Measurements from ENCODE around the gene ZNF205. TPM values are rescaled to one million over a fixed set of nuclear protein-coding genes. Genes with fewer than 3 reads are reported as not detected.

ZNF205 gene
- total RNA-seq, 1 donor from 2014 or later = 5.4 TPM

GRCh38 chr16:3094289-3095027 is 17.9 kb upstream of the ZNF205 start:
- Histone ChIP-seq H3K27ac (no peak overlapping the region), H3K27me3 (peaks cover 6% of the 10 kb centered on the region), H3F3A (ENCODE audit: low read depth) (peaks cover 18% of the 10 kb centered on the region), H3K9me3 (ENCODE audit: low read depth) (no peaks in the 10 kb centered on the region), H3K36me3 (no peaks in the 10 kb centered on the region), H4K20me1 (ENCODE audit: low read depth) (no peaks in the 10 kb centered on the region), H3K79me2 (ENCODE audit: low read depth) (peaks cover 38% of the 10 kb centered on the region), H3K4me2 (no peak overlapping the region), H3K9ac (no peak overlapping the region), H3K4me1 (peaks cover 23% of the 10 kb centered on the region), H3K4me3 (no peak overlapping the region), H2AFZ (replicated peaks) (no peak overlapping the region)
- Mint-ChIP-seq H3K27ac (no peak overlapping the region), H3K4me3 (no peak overlapping the region), H3K4me1 (peaks cover 27% of the 10 kb centered on the region), H3K27me3 (ENCODE audit: insufficient read depth, low read depth) (peaks cover 18% of the 10 kb centered on the region), H3K9me3 (no peaks in the 10 kb centered on the region), H3K36me3 (no peaks in the 10 kb centered on the region)
- TF ChIP-seq EZH2 (IDR thresholded peaks at IDR 0.05) (no peak), CTCF (IDR thresholded peaks at IDR 0.05) (peak; percentile 85)
- DNase-seq (ENCODE audit: low spot score) = peak; percentile 68

- Mint-ChIP-seq H3K4me1 (peaks cover 35% of the 10 kb centered on the region), H3K4me3 (no peak overlapping the region), H3K27me3 (ENCODE audit: insufficient read depth, low read depth) (peaks cover 22% of the 10 kb centered on the region), H3K9me3 (no peaks in the 10 kb centered on the region), H3K27ac (no peak overlapping the region), H3K36me3 (no peaks in the 10 kb centered on the region)
- no peaks in the 10 kb centered on the region for H3K9me3 ChIP-seq (ENCODE audit: low read depth)
- H3K4me1 ChIP-seq = peaks cover 28% of the 10 kb centered on the region
- no peaks in the 10 kb centered on the region for H3K36me3 ChIP-seq
- no peak overlapping the region for H2AFZ ChIP-seq (replicated peaks)
- no peak for TF ChIP-seq EZH2 (IDR thresholded peaks at IDR 0.05)
- no peak for TF ChIP-seq EZH2phosphoT487 (IDR thresholded peaks at IDR 0.05)
- TF ChIP-seq CTCF (IDR thresholded peaks at IDR 0.05) = no peak
- DNase-seq (ENCODE audit: low spot score) = no peak
- no peak overlapping the region for H3K4me2 ChIP-seq
- peaks cover 38% of the 10 kb centered on the region for H3K79me2 ChIP-seq (ENCODE audit: low read depth)
- H4K20me1 ChIP-seq (ENCODE audit: low read depth) = no peaks in the 10 kb centered on the region
- H3K27me3 ChIP-seq = peaks cover 6% of the 10 kb centered on the region
- no peak overlapping the region for H3K9ac ChIP-seq
- H3K27ac ChIP-seq = no peak overlapping the region
- no peak overlapping the region for H3K4me3 ChIP-seq
- H3F3A ChIP-seq (ENCODE audit: low read depth) = peaks cover 28% of the 10 kb centered on the region
Observed at GRCh38 chr16:3095869-3096268, 16.5 kb upstream of the ZNF205 start.

GRCh38 chr16:3096362-3096761 is 16.0 kb upstream of the ZNF205 start:
- peaks cover 20% of the 10 kb centered on the region for H3K27me3 Mint-ChIP-seq (ENCODE audit: insufficient read depth, low read depth)
- Histone ChIP-seq H3K4me3 (no peak overlapping the region), H2AFZ (replicated peaks) (no peak overlapping the region), H3F3A (ENCODE audit: low read depth) (peaks cover 33% of the 10 kb centered on the region), H4K20me1 (ENCODE audit: low read depth) (no peaks in the 10 kb centered on the region), H3K27me3 (peaks cover 6% of the 10 kb centered on the region), H3K4me2 (no peak overlapping the region), H3K79me2 (ENCODE audit: low read depth) (peaks cover 38% of the 10 kb centered on the region), H3K27ac (no peak overlapping the region), H3K9me3 (ENCODE audit: low read depth) (no peaks in the 10 kb centered on the region), H3K9ac (no peak overlapping the region), H3K4me1 (peaks cover 28% of the 10 kb centered on the region), H3K36me3 (no peaks in the 10 kb centered on the region)
- DNase-seq (ENCODE audit: low spot score) = no peak
- no peak overlapping the region for H3K27ac Mint-ChIP-seq
- no peaks in the 10 kb centered on the region for H3K9me3 Mint-ChIP-seq
- TF ChIP-seq EZH2phosphoT487 (IDR thresholded peaks at IDR 0.05) (no peak), EZH2 (IDR thresholded peaks at IDR 0.05) (no peak), CTCF (IDR thresholded peaks at IDR 0.05) (no peak)
- H3K4me3 Mint-ChIP-seq = no peak overlapping the region
- peaks cover 40% of the 10 kb centered on the region for H3K4me1 Mint-ChIP-seq
- H3K36me3 Mint-ChIP-seq = no peaks in the 10 kb centered on the region
